OCI-LY7 (cell line): ENCODE data around the gene CEP170B. TPM values are rescaled to one million over a fixed set of nuclear protein-coding genes. Genes with fewer than 3 reads are reported as not detected.

Source experiments
- BruUV-seq: library from RNA; stranded (reverse); fragments of 400-500 nt; replicated peaks from 2 replicates; lab custom pipeline; 2021; lab: Mats Ljungman, UMichigan
- CTCF ChIA-PET: fragments of 300-600 bp; sonication (Branson Sonifier 250); formaldehyde crosslinking; loops from one replicate; lab custom pipeline; 2022; ENCODE audit warnings: antibody characterized with exemption; ENCODE audit not compliant: unreplicated experiment; lab: Charles Lee
- POLR2A ChIA-PET: fragments of 300-600 bp; sonication (Branson Sonifier 250); formaldehyde crosslinking; loops from one replicate; lab custom pipeline; 2022; ENCODE audit warnings: antibody characterized with exemption; lab: Charles Lee
- DNase-seq: peaks from one replicate; pipeline ENCODE4 v3.0.0-alpha.2; 2015; ENCODE audit warnings: low spot score
- H2AFZ ChIP-seq: fragments of 200-600 bp; sonication (generic), shearing (Covaris generic); 2 replicates; pipeline ENCODE4 v1.6.1; 2014; ENCODE audit warnings: mild to moderate bottlenecking, antibody characterized with exemption, low read length, moderate library complexity
- H3K27ac ChIP-seq: fragments of 200-600 bp; sonication (generic); 2 replicates; pipeline ENCODE4 v1.5.1; 2014; ENCODE audit warnings: mixed run types, low read depth, mild to moderate bottlenecking, moderate library complexity, low read length, inconsistent platforms; ENCODE audit not compliant: poor library complexity, severe bottlenecking
- H3K36me3 ChIP-seq: fragments of 200-600 bp; sonication (generic); 2 replicates; pipeline ENCODE4 v1.6.1; 2014; ENCODE audit warnings: mild to moderate bottlenecking, antibody characterized with exemption, low read length, moderate library complexity, mixed read lengths; ENCODE audit not compliant: insufficient read depth
- H3K4me1 ChIP-seq: fragments of 200-600 bp; sonication (generic); 2 replicates; pipeline ENCODE4 v1.5.1; 2014; ENCODE audit warnings: mild to moderate bottlenecking, low read length; ENCODE audit not compliant: insufficient read depth, poor library complexity, severe bottlenecking
- H3K4me2 ChIP-seq: fragments of 200-600 bp; sonication (generic); 2 replicates; pipeline ENCODE4 v1.6.1; 2014; ENCODE audit warnings: mild to moderate bottlenecking, low read length
- H3K4me3 ChIP-seq: fragments of 200-600 bp; sonication (generic); 2 replicates; pipeline ENCODE4 v1.5.1; 2014; ENCODE audit warnings: mild to moderate bottlenecking, low read depth, low read length; ENCODE audit not compliant: poor library complexity, severe bottlenecking
- H3K79me2 ChIP-seq: fragments of 200-600 bp; sonication (generic); 2 replicates; pipeline ENCODE4 v1.6.1; 2016; ENCODE audit warnings: low read depth, mild to moderate bottlenecking, low read length, moderate library complexity, mixed read lengths; ENCODE audit not compliant: insufficient read depth
- H3K9me2 ChIP-seq: fragments of 200-600 bp; sonication (generic); 2 replicates; pipeline ENCODE4 v1.6.1; 2016; ENCODE audit warnings: mild to moderate bottlenecking, low read length, mixed read lengths; ENCODE audit not compliant: insufficient read depth
- H3K9me3 ChIP-seq: fragments of 200-600 bp; sonication (generic); 2 replicates; pipeline ENCODE4 v1.6.1; 2014; ENCODE audit warnings: mild to moderate bottlenecking, mixed run types, low read length, mixed read lengths
- H4K20me1 ChIP-seq: fragments of 200-600 bp; sonication (generic); 2 replicates; pipeline ENCODE4 v1.6.1; 2014; ENCODE audit warnings: mild to moderate bottlenecking, antibody characterized with exemption, low read length, moderate library complexity, mixed read lengths; ENCODE audit not compliant: insufficient read depth
- CTCF ChIP-seq: fragments of 200-600 bp; sonication (generic); conservative IDR thresholded peaks from 2 replicates; pipeline ENCODE4 v1.5.1; 2014; ENCODE audit warnings: mild to moderate bottlenecking, antibody characterized with exemption, low read length, moderate library complexity, mixed read lengths
- EZH2phosphoT487 ChIP-seq: fragments of 200-600 bp; sonication (generic); IDR thresholded peaks from 2 replicates; pipeline ENCODE4 v1.6.1; 2018; ENCODE audit warnings: low read depth, borderline replicate concordance, mild to moderate bottlenecking, mixed run types, antibody characterized with exemption, low read length, moderate library complexity, mixed read lengths
- intact Hi-C: fragments of 100-400 bp; cut with micrococcal nuclease; formaldehyde crosslinking; loops from one replicate; pipeline ENCODE4 v1.10.0; 2022; ENCODE audit not compliant: unreplicated experiment
- total RNA-seq, 2 experiments: library from RNA; depleted of rRNA in 1 of 2; stranded (reverse); fragments of >200 nt in 1 of 2; shearing (Covaris generic) in 1 of 2; gene quantifications; 2 replicates each; pipeline ENCODE4 v1.2.3, GENCODE V29; 2014 to 2022

CEP170B gene
- total RNA-seq, 2 experiments from 2014 or later, result 0.10 to 0.16 TPM

GRCh38 chr14:104868060-104868740, 3.1 kb downstream of the CEP170B start:
- TF ChIP-seq CTCF, result no peak
- no peak for TF ChIP-seq EZH2phosphoT487
- Histone ChIP-seq H3K9me2 (no peaks in the 10 kb centered on the region), H3K9me3 (no peaks in the 10 kb centered on the region), H2AFZ (no peak overlapping the region), H3K27ac (no peak overlapping the region), H3K79me2 (no peaks in the 10 kb centered on the region), H3K4me2 (no peak overlapping the region), H4K20me1 (no peaks in the 10 kb centered on the region), H3K4me1 (peaks cover 4% of the 10 kb centered on the region), H3K4me3 (no peak overlapping the region), H3K36me3 (no peaks in the 10 kb centered on the region)
- CTCF ChIA-PET, result no interaction called here
- no TSS peak for BruUV-seq
- no peak for DNase-seq
- POLR2A ChIA-PET, result no interaction called here
- intact Hi-C loops, result no loop called here

- BruUV-seq, result no TSS peak
- Histone ChIP-seq H3K4me3 (no peak overlapping the region), H4K20me1 (no peaks in the 10 kb centered on the region), H3K79me2 (no peaks in the 10 kb centered on the region), H3K27ac (no peak overlapping the region), H3K9me2 (no peaks in the 10 kb centered on the region), H3K9me3 (no peaks in the 10 kb centered on the region), H2AFZ (no peak overlapping the region), H3K4me1 (peaks cover 4% of the 10 kb centered on the region), H3K4me2 (no peak overlapping the region), H3K36me3 (no peaks in the 10 kb centered on the region)
- TF ChIP-seq EZH2phosphoT487 (no peak), CTCF (no peak)
- no peak for DNase-seq
- ChIA-PET POLR2A (no interaction called here), CTCF (no interaction called here)
- intact Hi-C loops, result no loop called here
Measured at GRCh38 chr14:104868811-104869572, 3.9 kb downstream of the CEP170B start.
